ENCODE results near the gene ZNF212. TPM values are rescaled to one million over a fixed set of nuclear protein-coding genes. Genes with fewer than 3 reads are reported as not detected.

ZNF212 gene
- total RNA-seq, 1 donor from 2014 or later, result 3.4 TPM

- peak; percentile 91 to 94 for DNase-seq (ENCODE audit: low read depth in 2 of 2)
Measured at GRCh38 chr7:149284850-149285585, 45.6 kb downstream of the ZNF212 start.

- DNase-seq (ENCODE audit: low read depth in 2 of 2), result peak in 1 of 2 donors; percentile 45
Measured at GRCh38 chr7:149285603-149286002, 46.2 kb downstream of the ZNF212 start.

GRCh38 chr7:149286811-149287400, 47.5 kb downstream of the ZNF212 start:
- DNase-seq (ENCODE audit: low read depth in 2 of 2), result no peak

GRCh38 chr7:149287622-149288021, 48.2 kb downstream of the ZNF212 start:
- DNase-seq (ENCODE audit: low read depth in 2 of 2), result no peak

GRCh38 chr7:149289262-149289661, 49.8 kb downstream of the ZNF212 start:
- no peak for DNase-seq (ENCODE audit: low read depth in 2 of 2)

GRCh38 chr7:149289856-149290255, 50.4 kb downstream of the ZNF212 start:
- no peak for DNase-seq (ENCODE audit: low read depth in 2 of 2)

GRCh38 chr7:149291036-149291780, 51.8 kb downstream of the ZNF212 start:
- no peak for DNase-seq (ENCODE audit: low read depth in 2 of 2)

GRCh38 chr7:149291781-149292461, 52.5 kb downstream of the ZNF212 start:
- DNase-seq (ENCODE audit: low read depth in 2 of 2), result no peak

GRCh38 chr7:149292462-149292823, 53.0 kb downstream of the ZNF212 start:
- no peak for DNase-seq (ENCODE audit: low read depth in 2 of 2)

GRCh38 chr7:149293338-149293737, 53.9 kb downstream of the ZNF212 start:
- no peak for DNase-seq (ENCODE audit: low read depth in 2 of 2)

GRCh38 chr7:149293946-149294633, 54.6 kb downstream of the ZNF212 start:
- DNase-seq (ENCODE audit: low read depth in 2 of 2), result no peak

- DNase-seq (ENCODE audit: low read depth in 2 of 2), result no peak
Measured at GRCh38 chr7:149294634-149295480, 55.4 kb downstream of the ZNF212 start.

- DNase-seq (ENCODE audit: low read depth in 2 of 2), result no peak
Measured at GRCh38 chr7:149295481-149295850, 56.0 kb downstream of the ZNF212 start.

GRCh38 chr7:149296368-149296767, 56.9 kb downstream of the ZNF212 start:
- no peak for DNase-seq (ENCODE audit: low read depth in 2 of 2)

GRCh38 chr7:149297034-149297755, 57.7 kb downstream of the ZNF212 start:
- no peak for DNase-seq (ENCODE audit: low read depth in 2 of 2)

GRCh38 chr7:149300620-149301285, 61.3 kb downstream of the ZNF212 start:
- DNase-seq (ENCODE audit: low read depth in 2 of 2), result peak in 1 of 2 donors; percentile 10

GRCh38 chr7:149302222-149302621, 62.8 kb downstream of the ZNF212 start:
- DNase-seq (ENCODE audit: low read depth in 2 of 2), result no peak

- DNase-seq (ENCODE audit: low read depth in 2 of 2), result no peak
Measured at GRCh38 chr7:149302865-149303264, 63.4 kb downstream of the ZNF212 start.

GRCh38 chr7:149304006-149304405, 64.6 kb downstream of the ZNF212 start:
- DNase-seq (ENCODE audit: low read depth in 2 of 2), result no peak
